Measurements from ENCODE around the gene NECAB3. TPM values are rescaled to one million over a fixed set of nuclear protein-coding genes. Genes with fewer than 3 reads are reported as not detected.

The NECAB3 gene
- total and polyA plus RNA-seq, 2 donors (not counting 1 experiment from before 2014, with no cell fraction given) = 8.5 to 11.8 TPM

GRCh38 chr20:33677991-33678702, 3.9 kb upstream of the NECAB3 start:
- no peak for ATAC-seq (ENCODE audit: low read depth)
- Histone ChIP-seq H3K4me3 (ENCODE audit: control extremely low read depth in 1 of 5, extremely low read depth in 1 of 5, insufficient read depth in 1 of 5, low read depth in 2 of 5, low read length in 4 of 5) (no peak overlapping the region), H3K79me2 (ENCODE audit: control insufficient read depth, insufficient read depth, low read length) (peaks cover 3% of the 10 kb centered on the region), H4K20me1 (ENCODE audit: control insufficient read depth, insufficient read depth, low read length, poor library complexity, severe bottlenecking) (no peaks in the 10 kb centered on the region), H2AFZ (ENCODE audit: insufficient read depth, low read depth, low read length, poor library complexity, severe bottlenecking) (no peak overlapping the region), H3K4me1 (ENCODE audit: control insufficient read depth in 2 of 2, insufficient read depth in 2 of 2, low read length in 2 of 2) (peaks cover 34 to 37% of the 10 kb centered on the region in 2 donors), H3K27ac (ENCODE audit: low read length in 2 of 2) (no peak overlapping the region), H3K27me3 (replicated peaks in 1 of 4; ENCODE audit: control extremely low read depth in 1 of 4, control insufficient read depth in 3 of 4, insufficient read depth in 4 of 4, low read length in 3 of 4) (no peaks in the 10 kb centered on the region), H3K36me3 (replicated peaks in 1 of 2; ENCODE audit: control extremely low read depth in 1 of 2, control insufficient read depth in 1 of 2, extremely low read depth in 1 of 2, insufficient read depth in 2 of 2, low read length in 1 of 2) (no peaks in the 10 kb centered on the region), H3K9me3 (ENCODE audit: control extremely low read depth in 1 of 3, control insufficient read depth in 2 of 3, insufficient read depth in 1 of 3, low read length in 2 of 3) (no peaks in the 10 kb centered on the region), H3K4me2 (replicated peaks; ENCODE audit: low read depth, low read length, poor library complexity, severe bottlenecking) (no peak overlapping the region), H3K9ac (ENCODE audit: low read length) (no peak overlapping the region)
- TF ChIP-seq EZH2 (IDR thresholded peaks at IDR 0.05; ENCODE audit: borderline replicate concordance, insufficient read depth, low read depth, low read length, poor library complexity, severe bottlenecking) (no peak), CTCF (IDR thresholded peaks at IDR 0.05) (no peak)
- Mint-ChIP-seq H3K27ac (peak overlapping the region; percentile 32), H3K4me1 (peaks cover 41% of the 10 kb centered on the region), H3K9me3 (ENCODE audit: insufficient read depth) (no peaks in the 10 kb centered on the region), H3K4me3 (no peak overlapping the region), H3K27me3 (no peaks in the 10 kb centered on the region)
- WGBS (ENCODE audit: insufficient coverage) = 96% methylated on average over 15 of the region's 15 CpGs
- ChIA-PET POLR2A (no interaction called here), CTCF (interaction anchor here (1.7 to 2.2 kb wide), 2 partner anchors 10 to 11 kb away, joined by 5 to 29 read pairs; partner anchors contain the start of gene ACTL10)
- no peak for DNase-seq
- intact Hi-C loops (cut with micrococcal nuclease) = no loop called here

Measured in B cell (primary cell).